Measurements from ENCODE around the gene BCR. TPM values are rescaled to one million over a fixed set of nuclear protein-coding genes. Genes with fewer than 3 reads are reported as not detected.

BCR gene
- total RNA-seq, 4 donors from 2014 or later, result 72.8 to 87.8 (median 79.3) TPM

GRCh38 chr22:23163665-23164064, 16.6 kb upstream of the BCR start:
- Histone ChIP-seq H3K36me3 (peaks cover 4% of the 10 kb centered on the region), H3K27me3 (no peaks in the 10 kb centered on the region), H3K4me1 (peaks cover 2% of the 10 kb centered on the region), H3K27ac (no peak overlapping the region), H3K4me3 (no peak overlapping the region), H3K9me3 (no peaks in the 10 kb centered on the region)
- WGBS, result 66% methylated on average over 8 of the region's 8 CpGs
- TF ChIP-seq CTCF (IDR thresholded peaks at IDR 0.05) (no peak), POLR2A (IDR thresholded peaks at IDR 0.05) (no peak), EP300 (IDR thresholded peaks at IDR 0.05) (no peak), POLR2AphosphoS5 (IDR thresholded peaks at IDR 0.05) (no peak)
- no peak for DNase-seq (ENCODE audit: low spot score in 2 of 2)

- Histone ChIP-seq H3K9me3 (no peaks in the 10 kb centered on the region), H3K36me3 (peaks cover 4% of the 10 kb centered on the region), H3K4me1 (peaks cover 2% of the 10 kb centered on the region), H3K4me3 (no peak overlapping the region), H3K27me3 (no peaks in the 10 kb centered on the region), H3K27ac (no peak overlapping the region)
- 78% methylated on average over 11 of the region's 11 CpGs for WGBS
- TF ChIP-seq POLR2A (IDR thresholded peaks at IDR 0.05) (no peak), EP300 (IDR thresholded peaks at IDR 0.05) (no peak), CTCF (IDR thresholded peaks at IDR 0.05) (no peak), POLR2AphosphoS5 (IDR thresholded peaks at IDR 0.05) (no peak)
- DNase-seq (ENCODE audit: low spot score in 2 of 2), result no peak
These were observed 16.2 kb upstream of the BCR start for GRCh38 chr22:23164091-23164490.

GRCh38 chr22:23166042-23166831, 14.1 kb upstream of the BCR start:
- no peaks in the 10 kb centered on the region for H3K27me3 ChIP-seq

GRCh38 chr22:23166841-23167616, 13.3 kb upstream of the BCR start:
- TF ChIP-seq EP300 (IDR thresholded peaks at IDR 0.05), result no peak
- no peak for TF ChIP-seq POLR2AphosphoS5 (IDR thresholded peaks at IDR 0.05)
- TF ChIP-seq CTCF (IDR thresholded peaks at IDR 0.05), result no peak
- 79% methylated on average over 8 of the region's 10 CpGs for WGBS
- no peak for DNase-seq (ENCODE audit: low spot score in 2 of 2)
- H3K27me3 ChIP-seq, result no peaks in the 10 kb centered on the region
- H3K9me3 ChIP-seq, result no peaks in the 10 kb centered on the region
- no peaks in the 10 kb centered on the region for H3K36me3 ChIP-seq
- H3K27ac ChIP-seq, result no peak overlapping the region
- H3K4me3 ChIP-seq, result no peak overlapping the region
- peaks cover 2% of the 10 kb centered on the region for H3K4me1 ChIP-seq

More at GRCh38 chr22:23166042-23166831, 14.1 kb upstream of the BCR start:
- no peak for DNase-seq (ENCODE audit: low spot score in 2 of 2)
- no peak overlapping the region for H3K4me3 ChIP-seq
- H3K36me3 ChIP-seq, result peaks cover 4% of the 10 kb centered on the region
- H3K9me3 ChIP-seq, result no peaks in the 10 kb centered on the region
- H3K4me1 ChIP-seq, result peaks cover 2% of the 10 kb centered on the region
- H3K27ac ChIP-seq, result no peak overlapping the region
- 80% methylated on average over 6 of the region's 6 CpGs for WGBS
- no peak for TF ChIP-seq EP300 (IDR thresholded peaks at IDR 0.05)
- no peak for TF ChIP-seq POLR2A (IDR thresholded peaks at IDR 0.05)
- TF ChIP-seq POLR2AphosphoS5 (IDR thresholded peaks at IDR 0.05), result no peak
- TF ChIP-seq CTCF (IDR thresholded peaks at IDR 0.05), result no peak

- Histone ChIP-seq H3K27me3 (no peaks in the 10 kb centered on the region), H3K4me1 (peaks cover 2% of the 10 kb centered on the region), H3K27ac (no peak overlapping the region), H3K9me3 (no peaks in the 10 kb centered on the region), H3K36me3 (no peaks in the 10 kb centered on the region), H3K4me3 (no peak overlapping the region)
- TF ChIP-seq POLR2A (IDR thresholded peaks at IDR 0.05), result no peak
- TF ChIP-seq CTCF (IDR thresholded peaks at IDR 0.05), result no peak
- TF ChIP-seq EP300 (IDR thresholded peaks at IDR 0.05), result no peak
- no peak for TF ChIP-seq POLR2AphosphoS5 (IDR thresholded peaks at IDR 0.05)
- WGBS, result 91% methylated on average over 8 of the region's 9 CpGs
- DNase-seq (ENCODE audit: low spot score in 2 of 2), result no peak
These were observed 11.8 kb upstream of the BCR start for GRCh38 chr22:23168391-23169042.

All from suprapubic skin (tissue), 4 donors.